Stimulated activated CD4-positive, alpha-beta T cell treated with anti-CD3 and anti-CD28 coated beads, Interleukin-15, amount 100 ng/mL, for 48 hours (primary cell): ENCODE data around the gene ARL5C.

ENCODE experiments used
- DNase-seq, 2 donors: peaks; one replicate each; pipeline ENCODE4 v3.0.0-alpha.2; 2020; ENCODE audit warnings: low read depth in 2 of 2

ARL5C gene

GRCh38 chr17:39107973-39108372 is 58.0 kb downstream of the ARL5C start:
- no peak for DNase-seq

- DNase-seq: no peak
Observed at GRCh38 chr17:39107155-39107554, 58.8 kb downstream of the ARL5C start.
